Sigmoid colon (tissue), 4 donors: ENCODE results near the gene GTSE1.

Experiments used
- EP300 ChIP-seq, 4 donors: sonication (generic); formaldehyde crosslinking; IDR thresholded peaks; one replicate each; pipeline ENCODE4 v1.6.1; 2017; ENCODE audit warnings: antibody characterized with exemption in 4 of 4
- POLR2A ChIP-seq, 2 donors: fragments of 450-650 bp; IDR thresholded peaks; one replicate each; pipeline ENCODE4 v1.6.1; 2016; ENCODE audit warnings: antibody characterized with exemption in 2 of 2, mild to moderate bottlenecking in 2 of 2, moderate library complexity in 2 of 2
- POLR2AphosphoS5 ChIP-seq, 4 donors: sonication (generic); formaldehyde crosslinking; IDR thresholded peaks; one replicate each; pipeline ENCODE4 v1.6.1; 2017; ENCODE audit warnings: antibody characterized with exemption in 4 of 4
- TF ChIP-seq, protein P1 (sequence below), 4 experiments: fragments of 450-650 bp in 3 of 4; fragments of 200-600 bp in 1 of 4; IDR thresholded peaks; one replicate each; pipeline ENCODE4 v1.5.1; 2016 to 2019; ENCODE audit warnings: antibody characterized with exemption in 4 of 4, mild to moderate bottlenecking in 3 of 4, moderate library complexity in 2 of 4

GRCh38 chr22:46376111-46376510 is 79.4 kb downstream of the GTSE1 start:
- TF ChIP-seq, protein P1, sequence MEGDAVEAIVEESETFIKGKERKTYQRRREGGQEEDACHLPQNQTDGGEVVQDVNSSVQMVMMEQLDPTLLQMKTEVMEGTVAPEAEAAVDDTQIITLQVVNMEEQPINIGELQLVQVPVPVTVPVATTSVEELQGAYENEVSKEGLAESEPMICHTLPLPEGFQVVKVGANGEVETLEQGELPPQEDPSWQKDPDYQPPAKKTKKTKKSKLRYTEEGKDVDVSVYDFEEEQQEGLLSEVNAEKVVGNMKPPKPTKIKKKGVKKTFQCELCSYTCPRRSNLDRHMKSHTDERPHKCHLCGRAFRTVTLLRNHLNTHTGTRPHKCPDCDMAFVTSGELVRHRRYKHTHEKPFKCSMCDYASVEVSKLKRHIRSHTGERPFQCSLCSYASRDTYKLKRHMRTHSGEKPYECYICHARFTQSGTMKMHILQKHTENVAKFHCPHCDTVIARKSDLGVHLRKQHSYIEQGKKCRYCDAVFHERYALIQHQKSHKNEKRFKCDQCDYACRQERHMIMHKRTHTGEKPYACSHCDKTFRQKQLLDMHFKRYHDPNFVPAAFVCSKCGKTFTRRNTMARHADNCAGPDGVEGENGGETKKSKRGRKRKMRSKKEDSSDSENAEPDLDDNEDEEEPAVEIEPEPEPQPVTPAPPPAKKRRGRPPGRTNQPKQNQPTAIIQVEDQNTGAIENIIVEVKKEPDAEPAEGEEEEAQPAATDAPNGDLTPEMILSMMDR (IDR thresholded peaks at IDR 0.05), result no peak
- TF ChIP-seq POLR2A (IDR thresholded peaks at IDR 0.05) (no peak), EP300 (IDR thresholded peaks at IDR 0.05) (no peak), POLR2AphosphoS5 (IDR thresholded peaks at IDR 0.05) (no peak)
